Cardiac fibroblast (primary cell): Measurements from ENCODE around the gene NAB2.

Experiments
- DNase-seq, 2 donors: peaks; one replicate each; pipeline versions ENCODE4 v3.0.0 to v3.0.0-alpha.2; 2010; ENCODE audit warnings: low read depth in 2 of 2
- H3K4me3 ChIP-seq, 2 donors: replicated peaks in 1 of 2; 1 replicate in 1 of 2; 2 replicates in 1 of 2; pipeline ENCODE4 v1.5.1; 2011; ENCODE audit warnings: low read depth in 2 of 2, low read length in 2 of 2, mild to moderate bottlenecking in 2 of 2, moderate library complexity in 1 of 2
- CTCF ChIP-seq: IDR thresholded peaks from one replicate; pipeline ENCODE4 v1.5.1; 2011; ENCODE audit warnings: low read depth, mild to moderate bottlenecking, low read length, inconsistent platforms

The NAB2 gene

GRCh38 chr12:57127101-57127725 is 38.3 kb downstream of the NAB2 start:
- DNase-seq = no peak
- no peak for TF ChIP-seq CTCF
- peak overlapping the region; percentile 87 to 88 for H3K4me3 ChIP-seq

GRCh38 chr12:57127726-57128518 is 39.0 kb downstream of the NAB2 start, which contains the start of gene LRP1:
Gene LRP1, plus strand, starts transcription at chr12:57128483. Its CDS starts 482 bp downstream, at chr12:57128965.
- peak within 1 kb of the TSS; percentile 87 to 88 for H3K4me3 ChIP-seq
- DNase-seq = peak; percentile 86 to 92
- TF ChIP-seq CTCF = no peak

- peak overlapping the region; percentile 87 to 88 for H3K4me3 ChIP-seq
- TF ChIP-seq CTCF = no peak
- DNase-seq = no peak
These were observed 39.8 kb downstream of the NAB2 start for GRCh38 chr12:57128519-57129247.

GRCh38 chr12:57129321-57129842 is 40.5 kb downstream of the NAB2 start:
- peak overlapping the region; percentile 87 to 88 for H3K4me3 ChIP-seq
- DNase-seq = peak in 1 of 2 donors; percentile 39
- TF ChIP-seq CTCF = no peak

GRCh38 chr12:57129889-57130288 is 41.0 kb downstream of the NAB2 start:
- peak overlapping the region; percentile 87 to 88 for H3K4me3 ChIP-seq
- peak; percentile 67 to 72 for DNase-seq
- TF ChIP-seq CTCF = no peak

- TF ChIP-seq CTCF = no peak
- no peak for DNase-seq
- peak overlapping the region; percentile 87 to 88 for H3K4me3 ChIP-seq
These were observed 42.0 kb downstream of the NAB2 start for GRCh38 chr12:57130941-57131340.
